ENCODE data around the gene NMRK1.

NMRK1 gene

GRCh38 chr9:75101004-75101588 lies 13.1 kb upstream of the NMRK1 start:
- DNase-seq: no peak

- no peak for DNase-seq
Observed at GRCh38 chr9:75096796-75097195, 8.8 kb upstream of the NMRK1 start.

GRCh38 chr9:75092766-75093165 lies 4.8 kb upstream of the NMRK1 start:
- no peak for DNase-seq

- DNase-seq: no peak
Observed at GRCh38 chr9:75090579-75090978, 2.6 kb upstream of the NMRK1 start.

GRCh38 chr9:75089373-75089766 lies 1.4 kb upstream of the NMRK1 start:
- no peak for DNase-seq

- DNase-seq: peak; percentile 67
Observed at GRCh38 chr9:75088646-75089372, 854 bp upstream of the NMRK1 start.

GRCh38 chr9:75087289-75087823 lies 599 bp downstream of the NMRK1 start:
- no peak for DNase-seq

GRCh38 chr9:75086541-75087288 lies 1.2 kb downstream of the NMRK1 start:
- no peak for DNase-seq

- DNase-seq: no peak
Observed at GRCh38 chr9:75085640-75086039, 2.3 kb downstream of the NMRK1 start.

- no peak for DNase-seq
Observed at GRCh38 chr9:75084081-75084672, 3.8 kb downstream of the NMRK1 start.

GRCh38 chr9:75083188-75083970 lies 4.6 kb downstream of the NMRK1 start:
- DNase-seq: no peak

GRCh38 chr9:75081632-75082031 lies 6.3 kb downstream of the NMRK1 start:
- no peak for DNase-seq

- no peak for DNase-seq
Observed at GRCh38 chr9:75072895-75073294, 15.1 kb downstream of the NMRK1 start.

GRCh38 chr9:75071530-75072122 lies 16.3 kb downstream of the NMRK1 start:
- peak; percentile 77 for DNase-seq

GRCh38 chr9:75069171-75069570 lies 18.8 kb downstream of the NMRK1 start:
- no peak for DNase-seq

- DNase-seq: no peak
Observed at GRCh38 chr9:75067894-75068293, 20.1 kb downstream of the NMRK1 start.

- DNase-seq: no peak
Observed at GRCh38 chr9:75065510-75065909, 22.4 kb downstream of the NMRK1 start.

GRCh38 chr9:75064307-75065025 lies 23.5 kb downstream of the NMRK1 start:
- no peak for DNase-seq

- no peak for DNase-seq
Observed at GRCh38 chr9:75063556-75064305, 24.2 kb downstream of the NMRK1 start.

- no peak for DNase-seq
Observed at GRCh38 chr9:75061169-75061568, 26.8 kb downstream of the NMRK1 start.
